GOT3 (cell line): ENCODE results near the gene AP1S2.
"Not testable (repeated sequence)": the region's sequence is repeated elsewhere in the genome, so short reads cannot be mapped to it uniquely, and the experiment has no call there.

Source experiments
- DNase-seq: peaks from one replicate; lab custom pipeline; 2025; ENCODE audit warnings: mixed read lengths; lab: John Stamatoyannopoulos, UW

AP1S2 gene

GRCh38 chrX:15854712-15855567, at the start of gene AP1S2:
AP1S2 (minus strand) TSS chrX:15854813; CDS start chrX:15852524, 2,289 bp downstream.
- peak; percentile 98 for DNase-seq

- DNase-seq, result no peak
These were observed 48.6 kb upstream of the AP1S2 start for GRCh38 chrX:15903186-15903681.

GRCh38 chrX:15895334-15895733, 40.7 kb upstream of the AP1S2 start:
- DNase-seq, result no peak

GRCh38 chrX:15894724-15895123, 40.1 kb upstream of the AP1S2 start:
- no peak for DNase-seq

- DNase-seq, result no peak
These were observed 35.9 kb upstream of the AP1S2 start for GRCh38 chrX:15890463-15890862.

GRCh38 chrX:15888062-15888461, 33.4 kb upstream of the AP1S2 start:
- no peak for DNase-seq

- no peak for DNase-seq
These were observed 28.9 kb upstream of the AP1S2 start for GRCh38 chrX:15883540-15883863.

GRCh38 chrX:15882704-15883539, 28.3 kb upstream of the AP1S2 start:
- no peak for DNase-seq

- no peak for DNase-seq
These were observed 26.8 kb upstream of the AP1S2 start for GRCh38 chrX:15881381-15881897.

- not testable (repeated sequence) for DNase-seq
These were observed 23.3 kb upstream of the AP1S2 start for GRCh38 chrX:15877914-15878313.

- DNase-seq, result no peak
These were observed 22.8 kb upstream of the AP1S2 start for GRCh38 chrX:15877380-15877779.

GRCh38 chrX:15874672-15875071, 20.1 kb upstream of the AP1S2 start:
- no peak for DNase-seq

- DNase-seq, result no peak
These were observed 19.0 kb upstream of the AP1S2 start for GRCh38 chrX:15873566-15873965.

GRCh38 chrX:15870310-15870709, 15.7 kb upstream of the AP1S2 start:
- DNase-seq, result no peak

- DNase-seq, result no peak
These were observed 15.1 kb upstream of the AP1S2 start for GRCh38 chrX:15869695-15870094.

- DNase-seq, result no peak
These were observed 11.5 kb upstream of the AP1S2 start for GRCh38 chrX:15866147-15866546.

GRCh38 chrX:15864629-15865028, 10.0 kb upstream of the AP1S2 start:
- no peak for DNase-seq

GRCh38 chrX:15864023-15864422, 9.4 kb upstream of the AP1S2 start:
- DNase-seq, result no peak

- no peak for DNase-seq
These were observed 6.3 kb upstream of the AP1S2 start for GRCh38 chrX:15860921-15861320.

GRCh38 chrX:15858051-15858450, 3.4 kb upstream of the AP1S2 start:
- no peak for DNase-seq

- no peak for DNase-seq
These were observed 2.0 kb upstream of the AP1S2 start for GRCh38 chrX:15856636-15857035.

GRCh38 chrX:15856222-15856587, 1.6 kb upstream of the AP1S2 start:
- DNase-seq, result no peak
